K562 (cell line): ENCODE results near the gene INO80. TPM values are rescaled to one million over a fixed set of nuclear protein-coding genes. Genes with fewer than 3 reads are reported as not detected.

Experiments used
- CXXC5 ChIP-seq: fragments of 250-450 bp; sonication (Bioruptor Pico); IDR thresholded peaks from 2 replicates; pipeline ENCODE4 v1.8.0; 2022; ENCODE audit warnings: inconsistent platforms, mild to moderate bottlenecking, moderate library complexity
- GABPB1 ChIP-seq: sonication (generic); formaldehyde crosslinking; IDR thresholded peaks from 2 replicates; pipeline ENCODE4 v1.8.0; 2022; ENCODE audit warnings: mild to moderate bottlenecking, missing genetic modification reagents
- KDM2B ChIP-seq: fragments of 250-450 bp; sonication (Bioruptor Pico); IDR thresholded peaks from 2 replicates; pipeline ENCODE4 v1.8.0; 2021; ENCODE audit warnings: mild to moderate bottlenecking, moderate library complexity
- MIER1 ChIP-seq: fragments of 450-650 bp; IDR thresholded peaks from 2 replicates; pipeline ENCODE4 v1.6.1; 2016; ENCODE audit warnings: antibody characterized with exemption, mild to moderate bottlenecking, low read depth
- PHF20 ChIP-seq: fragments of 450-650 bp; IDR thresholded peaks from 2 replicates; pipeline ENCODE4 v1.6.1; 2018; ENCODE audit not compliant: partially characterized antibody
- RAD21 ChIP-seq, 2 experiments: fragments of 250-450 bp in 1 of 2; fragments of 450-650 bp in 1 of 2; sonication (Bioruptor Pico) in 1 of 2; formaldehyde crosslinking in 1 of 2; IDR thresholded peaks in 1 of 2; conservative IDR thresholded peaks in 1 of 2; 2 replicates each; pipeline versions ENCODE4 v1.4.0 to v1.8.0; 2020 to 2022; ENCODE audit warnings: mild to moderate bottlenecking in 2 of 2, moderate library complexity in 1 of 2
- REST ChIP-seq, 2 experiments: fragments of 450-650 bp; formaldehyde crosslinking in 1 of 2; IDR thresholded peaks; 2 replicates each; pipeline versions ENCODE4 v1.4.0 to v1.6.1; 2014 to 2020; ENCODE audit warnings: mild to moderate bottlenecking in 2 of 2, borderline replicate concordance in 1 of 2, low read depth in 1 of 2
- SMARCB1 ChIP-seq: IDR thresholded peaks from 2 replicates; pipeline ENCODE4 v1.6.1; 2011; ENCODE audit warnings: improper control_type of control experiment, low read depth; ENCODE audit not compliant: insufficient read length
- SMC3 ChIP-seq: conservative IDR thresholded peaks from 2 replicates; pipeline ENCODE4 v1.6.1; 2011; ENCODE audit warnings: low read depth, low read length, improper control_type of control experiment; ENCODE audit not compliant: insufficient read depth
- TAF7 ChIP-seq: fragments of 450-650 bp; IDR thresholded peaks from 2 replicates; pipeline ENCODE4 v1.6.1; 2016; ENCODE audit warnings: missing genetic modification characterization, missing compliant biosample characterization
- UBTF ChIP-seq, 2 experiments: IDR thresholded peaks; 2 replicates each; pipeline ENCODE4 v1.6.1; 2012; ENCODE audit warnings: improper control_type of control experiment in 2 of 2, low read depth in 2 of 2, low read length in 2 of 2, borderline replicate concordance in 1 of 2
- ZNF23 ChIP-seq: fragments of 250-450 bp; sonication (Bioruptor Pico); IDR thresholded peaks from 2 replicates; pipeline ENCODE4 v1.4.0; 2020; ENCODE audit warnings: mild to moderate bottlenecking
- ZNF274 ChIP-seq: IDR thresholded peaks from 2 replicates; pipeline ENCODE4 v1.6.1; 2011; ENCODE audit warnings: low read depth, mild to moderate bottlenecking, low read length, moderate library complexity, borderline replicate concordance
- polyA plus RNA-seq, 8 experiments: library from polyadenylated mRNA; depleted of rRNA in 4 of 8; stranded (reverse) in 5 of 8; unstranded in 3 of 8; fragments of >200 nt; fragmentation: Nextera tagmentation in 2 of 8; fragmentation: Illumina TruSeq in 1 of 8; extraction: Ambion mirVana in 2 of 8; extraction: Trizol in 1 of 8; gene quantifications; 2 replicates each; pipeline versions ENCODE4 v1.2.1 to v1.2.3, GENCODE V29; 2011 to 2014; ENCODE audit warnings: inconsistent platforms in 1 of 8, missing spikeins in 1 of 8
- total RNA-seq, 7 experiments: library from RNA; depleted of rRNA in 6 of 7; stranded (reverse); fragments of >200 nt in 6 of 7; fragmentation: Illumina TruSeq in 2 of 7; extraction: Trizol in 2 of 7; gene quantifications; 2 replicates each; pipeline versions ENCODE4 v1.2.1 to v1.2.3, GENCODE V29; 2011 to 2021; ENCODE audit warnings: low replicate concordance in 1 of 7
- TF ChIP-seq, protein P1 (sequence below): sonication (generic); formaldehyde crosslinking; IDR thresholded peaks from 2 replicates; pipeline ENCODE4 v1.8.1; 2023; ENCODE audit warnings: mild to moderate bottlenecking, missing genetic modification reagents

Gene INO80
- total and polyA plus RNA-seq, 9 of the 15 experiments (the other 6 are each of a cell fraction or from before 2014, with no cell fraction given): 1.1 to 25.7 (median 19.9) TPM

GRCh38 chr15:41022487-41023090, 93.5 kb downstream of the INO80 start (continued):
- peak; percentile 32; the same call in 1 of the 2 replicates for TF ChIP-seq REST (IDR thresholded peaks at IDR 0.05; ENCODE audit: borderline replicate concordance)
- TF ChIP-seq REST (CRISPR knock-in tag; IDR thresholded peaks at IDR 0.05; ENCODE audit: low read depth): no peak
- no peak for TF ChIP-seq TAF7 (tag)
- TF ChIP-seq ZNF274: no peak
- TF ChIP-seq PHF20: no peak
- no peak for TF ChIP-seq MIER1
- 0 out of 2 replicates have a peak, but pooled peaks have one; percentile 26 for TF ChIP-seq GABPB1 (CRISPR knock-in tag)
- TF ChIP-seq KDM2B: no peak
- TF ChIP-seq, protein P1, sequence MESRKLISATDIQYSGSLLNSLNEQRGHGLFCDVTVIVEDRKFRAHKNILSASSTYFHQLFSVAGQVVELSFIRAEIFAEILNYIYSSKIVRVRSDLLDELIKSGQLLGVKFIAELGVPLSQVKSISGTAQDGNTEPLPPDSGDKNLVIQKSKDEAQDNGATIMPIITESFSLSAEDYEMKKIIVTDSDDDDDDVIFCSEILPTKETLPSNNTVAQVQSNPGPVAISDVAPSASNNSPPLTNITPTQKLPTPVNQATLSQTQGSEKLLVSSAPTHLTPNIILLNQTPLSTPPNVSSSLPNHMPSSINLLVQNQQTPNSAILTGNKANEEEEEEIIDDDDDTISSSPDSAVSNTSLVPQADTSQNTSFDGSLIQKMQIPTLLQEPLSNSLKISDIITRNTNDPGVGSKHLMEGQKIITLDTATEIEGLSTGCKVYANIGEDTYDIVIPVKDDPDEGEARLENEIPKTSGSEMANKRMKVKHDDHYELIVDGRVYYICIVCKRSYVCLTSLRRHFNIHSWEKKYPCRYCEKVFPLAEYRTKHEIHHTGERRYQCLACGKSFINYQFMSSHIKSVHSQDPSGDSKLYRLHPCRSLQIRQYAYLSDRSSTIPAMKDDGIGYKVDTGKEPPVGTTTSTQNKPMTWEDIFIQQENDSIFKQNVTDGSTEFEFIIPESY: no peak
- TF ChIP-seq RAD21 (CRISPR knock-in tag; conservative IDR thresholded peaks at IDR 0.05 in 1 of 2, IDR thresholded peaks at IDR 0.05 in 1 of 2): peak; percentile 52 to 63
- TF ChIP-seq UBTF (IDR thresholded peaks at IDR 0.05; ENCODE audit: borderline replicate concordance in 1 of 2, low read depth in 2 of 2, low read length in 2 of 2): no peak
- TF ChIP-seq SMC3: peak; percentile 42; the same call in 1 of the 2 replicates
- no peak for TF ChIP-seq SMARCB1
- TF ChIP-seq ZNF23 (CRISPR knock-in tag): no peak
- TF ChIP-seq CXXC5 (CRISPR knock-in tag): no peak
